ENCODE measurements around the gene LETM1. TPM values are rescaled to one million over a fixed set of nuclear protein-coding genes. Genes with fewer than 3 reads are reported as not detected.

LETM1 gene
- total and polyA plus RNA-seq, 2 of the 13 experiments (the other 11 are each of a cell fraction or from before 2014, with no cell fraction given), result 9.7 to 41.6 TPM

DNA sequence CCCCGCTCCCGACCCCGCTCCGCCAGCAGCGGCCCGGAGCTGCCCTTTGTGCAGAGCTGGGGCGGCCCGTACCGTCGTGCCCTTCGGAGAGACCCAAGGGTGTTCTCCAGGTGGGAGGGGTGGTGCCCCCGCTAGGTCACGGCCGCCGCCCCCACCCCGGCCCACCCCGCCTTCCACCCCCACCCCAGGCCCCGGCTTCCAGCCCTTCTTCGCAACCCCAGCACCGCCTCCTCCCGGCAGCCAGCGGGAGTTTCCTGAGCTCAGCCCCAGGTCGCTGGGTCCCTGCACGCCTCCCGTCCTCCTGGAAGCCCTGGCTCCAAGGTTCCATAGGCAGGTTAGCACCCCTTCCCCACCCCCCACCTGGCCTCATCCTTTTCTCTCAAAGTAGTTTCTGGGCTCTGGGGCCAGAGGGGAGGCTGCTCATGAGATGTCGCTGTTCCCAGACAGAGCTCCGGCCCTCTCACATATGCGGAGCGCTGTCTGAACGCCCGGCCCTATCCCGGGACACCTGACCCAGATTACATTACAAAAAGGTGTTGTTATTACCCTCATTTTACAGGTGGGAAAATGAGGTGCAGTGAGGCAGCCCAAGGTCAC, 88.1 kb downstream of the LETM1 start (continued):
- TF ChIP-seq, protein P1, sequence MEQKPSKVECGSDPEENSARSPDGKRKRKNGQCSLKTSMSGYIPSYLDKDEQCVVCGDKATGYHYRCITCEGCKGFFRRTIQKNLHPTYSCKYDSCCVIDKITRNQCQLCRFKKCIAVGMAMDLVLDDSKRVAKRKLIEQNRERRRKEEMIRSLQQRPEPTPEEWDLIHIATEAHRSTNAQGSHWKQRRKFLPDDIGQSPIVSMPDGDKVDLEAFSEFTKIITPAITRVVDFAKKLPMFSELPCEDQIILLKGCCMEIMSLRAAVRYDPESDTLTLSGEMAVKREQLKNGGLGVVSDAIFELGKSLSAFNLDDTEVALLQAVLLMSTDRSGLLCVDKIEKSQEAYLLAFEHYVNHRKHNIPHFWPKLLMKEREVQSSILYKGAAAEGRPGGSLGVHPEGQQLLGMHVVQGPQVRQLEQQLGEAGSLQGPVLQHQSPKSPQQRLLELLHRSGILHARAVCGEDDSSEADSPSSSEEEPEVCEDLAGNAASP (CRISPR knock-in tag; IDR thresholded peaks at IDR 0.05; ENCODE audit: borderline replicate concordance), result peak; percentile 7; the same call in 1 of the 2 replicates
- TF ChIP-seq, protein P2, sequence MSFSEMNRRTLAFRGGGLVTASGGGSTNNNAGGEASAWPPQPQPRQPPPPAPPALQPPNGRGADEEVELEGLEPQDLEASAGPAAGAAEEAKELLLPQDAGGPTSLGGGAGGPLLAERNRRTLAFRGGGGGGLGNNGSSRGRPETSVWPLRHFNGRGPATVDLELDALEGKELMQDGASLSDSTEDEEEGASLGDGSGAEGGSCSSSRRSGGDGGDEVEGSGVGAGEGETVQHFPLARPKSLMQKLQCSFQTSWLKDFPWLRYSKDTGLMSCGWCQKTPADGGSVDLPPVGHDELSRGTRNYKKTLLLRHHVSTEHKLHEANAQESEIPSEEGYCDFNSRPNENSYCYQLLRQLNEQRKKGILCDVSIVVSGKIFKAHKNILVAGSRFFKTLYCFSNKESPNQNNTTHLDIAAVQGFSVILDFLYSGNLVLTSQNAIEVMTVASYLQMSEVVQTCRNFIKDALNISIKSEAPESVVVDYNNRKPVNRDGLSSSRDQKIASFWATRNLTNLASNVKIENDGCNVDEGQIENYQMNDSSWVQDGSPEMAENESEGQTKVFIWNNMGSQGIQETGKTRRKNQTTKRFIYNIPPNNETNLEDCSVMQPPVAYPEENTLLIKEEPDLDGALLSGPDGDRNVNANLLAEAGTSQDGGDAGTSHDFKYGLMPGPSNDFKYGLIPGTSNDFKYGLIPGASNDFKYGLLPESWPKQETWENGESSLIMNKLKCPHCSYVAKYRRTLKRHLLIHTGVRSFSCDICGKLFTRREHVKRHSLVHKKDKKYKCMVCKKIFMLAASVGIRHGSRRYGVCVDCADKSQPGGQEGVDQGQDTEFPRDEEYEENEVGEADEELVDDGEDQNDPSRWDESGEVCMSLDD (CRISPR knock-in tag; IDR thresholded peaks at IDR 0.05; ENCODE audit: borderline replicate concordance), result no peak
- TF ChIP-seq STAG1 (CRISPR knock-in tag; IDR thresholded peaks at IDR 0.05) (0 out of 2 replicates have a peak, but pooled peaks have one; percentile 22), SAP130 (CRISPR knock-in tag; IDR thresholded peaks at IDR 0.05; ENCODE audit: low read depth) (peak; percentile 65), HNRNPLL (IDR thresholded peaks at IDR 0.05; ENCODE audit: low read depth, low read length, poor library complexity, severe bottlenecking) (peak; percentile 48), ZNF773 (CRISPR knock-in tag; IDR thresholded peaks at IDR 0.05; ENCODE audit: borderline replicate concordance) (no peak), ZNF615 (CRISPR knock-in tag; IDR thresholded peaks at IDR 0.05; ENCODE audit: borderline replicate concordance) (0 out of 2 replicates have a peak, but pooled peaks have one; percentile 29), ZNF607 (CRISPR knock-in tag; IDR thresholded peaks at IDR 0.05; ENCODE audit: borderline replicate concordance) (no peak), PCBP1 (IDR thresholded peaks at IDR 0.05; ENCODE audit: borderline replicate concordance, low read depth, low read length) (peak; percentile 35; the same call in 1 of the 2 replicates), HNRNPL (IDR thresholded peaks at IDR 0.05; ENCODE audit: low read depth, low read length) (0 out of 2 replicates have a peak, but pooled peaks have one; percentile 51), HNF4G (IDR thresholded peaks at IDR 0.05; ENCODE audit: borderline replicate concordance, low read depth, low read length) (0 out of 2 replicates have a peak, but pooled peaks have one; percentile 1), HNF4G (CRISPR knock-in tag; IDR thresholded peaks at IDR 0.05; ENCODE audit: borderline replicate concordance, low read depth) (no peak), KLF13 (CRISPR knock-in tag; IDR thresholded peaks at IDR 0.05) (no peak), ADNP (CRISPR knock-in tag; IDR thresholded peaks at IDR 0.05) (no peak), SOX6 (IDR thresholded peaks at IDR 0.05) (no peak), SOX6 (CRISPR knock-in tag; IDR thresholded peaks at IDR 0.05) (no peak; the same call in 1 of the 2 replicates), CBX1 (IDR thresholded peaks at IDR 0.05; ENCODE audit: low read depth) (peak; percentile 40)
- TF ChIP-seq, protein P3, sequence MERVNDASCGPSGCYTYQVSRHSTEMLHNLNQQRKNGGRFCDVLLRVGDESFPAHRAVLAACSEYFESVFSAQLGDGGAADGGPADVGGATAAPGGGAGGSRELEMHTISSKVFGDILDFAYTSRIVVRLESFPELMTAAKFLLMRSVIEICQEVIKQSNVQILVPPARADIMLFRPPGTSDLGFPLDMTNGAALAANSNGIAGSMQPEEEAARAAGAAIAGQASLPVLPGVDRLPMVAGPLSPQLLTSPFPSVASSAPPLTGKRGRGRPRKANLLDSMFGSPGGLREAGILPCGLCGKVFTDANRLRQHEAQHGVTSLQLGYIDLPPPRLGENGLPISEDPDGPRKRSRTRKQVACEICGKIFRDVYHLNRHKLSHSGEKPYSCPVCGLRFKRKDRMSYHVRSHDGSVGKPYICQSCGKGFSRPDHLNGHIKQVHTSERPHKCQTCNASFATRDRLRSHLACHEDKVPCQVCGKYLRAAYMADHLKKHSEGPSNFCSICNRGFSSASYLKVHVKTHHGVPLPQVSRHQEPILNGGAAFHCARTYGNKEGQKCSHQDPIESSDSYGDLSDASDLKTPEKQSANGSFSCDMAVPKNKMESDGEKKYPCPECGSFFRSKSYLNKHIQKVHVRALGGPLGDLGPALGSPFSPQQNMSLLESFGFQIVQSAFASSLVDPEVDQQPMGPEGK (CRISPR knock-in tag; IDR thresholded peaks at IDR 0.05), result peak; percentile 93
- TF ChIP-seq, protein P4, sequence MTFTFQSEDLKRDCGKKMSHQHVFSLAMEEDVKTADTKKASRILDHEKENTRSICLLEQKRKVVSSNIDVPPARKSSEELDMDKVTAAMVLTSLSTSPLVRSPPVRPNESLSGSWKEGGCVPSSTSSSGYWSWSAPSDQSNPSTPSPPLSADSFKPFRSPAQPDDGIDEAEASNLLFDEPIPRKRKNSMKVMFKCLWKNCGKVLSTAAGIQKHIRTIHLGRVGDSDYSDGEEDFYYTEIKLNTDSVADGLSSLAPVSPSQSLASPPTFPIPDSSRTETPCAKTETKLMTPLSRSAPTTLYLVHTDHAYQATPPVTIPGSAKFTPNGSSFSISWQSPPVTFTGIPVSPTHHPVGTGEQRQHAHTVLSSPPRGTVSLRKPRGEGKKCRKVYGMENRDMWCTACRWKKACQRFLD (CRISPR knock-in tag; IDR thresholded peaks at IDR 0.05; ENCODE audit: borderline replicate concordance), result no peak
- TF ChIP-seq, protein P5, sequence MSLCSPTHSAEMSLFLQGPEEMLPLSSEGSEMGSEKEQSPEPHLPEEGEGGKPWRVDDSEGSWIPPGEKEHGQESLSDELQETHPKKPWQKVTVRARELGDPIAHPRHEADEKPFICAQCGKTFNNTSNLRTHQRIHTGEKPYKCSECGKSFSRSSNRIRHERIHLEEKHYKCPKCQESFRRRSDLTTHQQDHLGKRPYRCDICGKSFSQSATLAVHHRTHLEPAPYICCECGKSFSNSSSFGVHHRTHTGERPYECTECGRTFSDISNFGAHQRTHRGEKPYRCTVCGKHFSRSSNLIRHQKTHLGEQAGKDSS (CRISPR knock-in tag; IDR thresholded peaks at IDR 0.05; ENCODE audit: borderline replicate concordance, low read depth), result no peak
- TF ChIP-seq, protein P6, sequence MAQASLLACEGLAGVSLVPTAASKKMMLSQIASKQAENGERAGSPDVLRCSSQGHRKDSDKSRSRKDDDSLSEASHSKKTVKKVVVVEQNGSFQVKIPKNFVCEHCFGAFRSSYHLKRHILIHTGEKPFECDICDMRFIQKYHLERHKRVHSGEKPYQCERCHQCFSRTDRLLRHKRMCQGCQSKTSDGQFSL (CRISPR knock-in tag; IDR thresholded peaks at IDR 0.05), result peak; percentile 60
